Fibroblast of lung (primary cell): Measurements from ENCODE around the gene DNHD1. TPM values are rescaled to one million over a fixed set of nuclear protein-coding genes. Genes with fewer than 3 reads are reported as not detected.

Experiments
- DNase-seq, 2 donors: peaks; one replicate each; pipeline versions ENCODE4 v3.0.0 to v3.0.0-alpha.2; 2010; ENCODE audit warnings: low read depth in 2 of 2
- H2AFZ ChIP-seq: 2 replicates; pipeline ENCODE4 v1.5.1; 2012; ENCODE audit warnings: low read length, control low read depth, inconsistent platforms
- H3K27ac ChIP-seq: 2 replicates; pipeline ENCODE4 v1.5.1; 2011; ENCODE audit warnings: low read length, control low read depth; ENCODE audit not compliant: insufficient read depth
- H3K27me3 ChIP-seq: 2 replicates; pipeline ENCODE4 v1.5.1; 2011; ENCODE audit warnings: mild to moderate bottlenecking, low read length; ENCODE audit not compliant: control insufficient read depth, insufficient read depth
- H3K36me3 ChIP-seq: 2 replicates; pipeline ENCODE4 v1.5.1; 2011; ENCODE audit warnings: low read length; ENCODE audit not compliant: control insufficient read depth, insufficient read depth
- H3K4me1 ChIP-seq: 2 replicates; pipeline ENCODE4 v1.5.1; 2011; ENCODE audit warnings: low read length; ENCODE audit not compliant: control insufficient read depth, insufficient read depth; ENCODE audit errors: extremely low read depth
- H3K4me2 ChIP-seq: 2 replicates; pipeline ENCODE4 v1.5.1; 2011; ENCODE audit warnings: low read length, control low read depth; ENCODE audit not compliant: insufficient read depth; ENCODE audit errors: extremely low read depth
- H3K4me3 ChIP-seq, 4 experiments: fragments of 200-600 bp in 1 of 4; sonication (generic) in 1 of 4; replicated peaks in 1 of 4; 2 replicates each; pipeline ENCODE4 v1.5.1; 2011 to 2016; ENCODE audit warnings: low read length in 4 of 4, low read depth in 3 of 4, mild to moderate bottlenecking in 3 of 4, control low read depth in 2 of 4, inconsistent platforms in 1 of 4, mixed read lengths in 1 of 4; ENCODE audit not compliant: insufficient read depth in 1 of 4; ENCODE audit errors: control extremely low read depth in 1 of 4
- H3K79me2 ChIP-seq: 2 replicates; pipeline ENCODE4 v1.5.1; 2012; ENCODE audit warnings: mild to moderate bottlenecking, low read length, inconsistent platforms; ENCODE audit not compliant: control insufficient read depth, insufficient read depth
- H3K9ac ChIP-seq: 2 replicates; pipeline ENCODE4 v1.5.1; 2011; ENCODE audit warnings: mild to moderate bottlenecking, low read length, control low read depth; ENCODE audit not compliant: insufficient read depth
- H3K9me3 ChIP-seq: 2 replicates; pipeline ENCODE4 v1.5.1; 2012; ENCODE audit warnings: low read depth, low read length; ENCODE audit not compliant: control insufficient read depth, insufficient read depth
- H4K20me1 ChIP-seq: 2 replicates; pipeline ENCODE4 v1.5.1; 2011; ENCODE audit warnings: low read length; ENCODE audit not compliant: control insufficient read depth, insufficient read depth; ENCODE audit errors: extremely low read depth
- CTCF ChIP-seq, 2 donors: IDR thresholded peaks in 1 of 2; conservative IDR thresholded peaks in 1 of 2; 1 replicate in 1 of 2; 2 replicates in 1 of 2; pipeline ENCODE4 v1.5.1; 2011 to 2012; ENCODE audit warnings: low read length in 2 of 2, control low read depth in 1 of 2, inconsistent platforms in 1 of 2, low read depth in 1 of 2, mild to moderate bottlenecking in 1 of 2
- EZH2 ChIP-seq: IDR thresholded peaks from 2 replicates; pipeline ENCODE4 v1.5.1; 2012; ENCODE audit warnings: low read length, control low read depth, mild to moderate bottlenecking; ENCODE audit errors: missing control alignments
- polyA plus RNA-seq, 2 donors: library from polyadenylated mRNA; depleted of rRNA in 1 of 2; stranded (reverse) in 1 of 2; unstranded in 1 of 2; fragments of >200 nt; gene quantifications; 2 replicates each; pipeline ENCODE4 v1.2.1, GENCODE V29; 2011 to 2012; ENCODE audit warnings: missing spikeins in 1 of 2
- total RNA-seq: library from RNA; depleted of rRNA; stranded (reverse); fragments of >200 nt; gene quantifications from 2 replicates; pipeline ENCODE4 v1.2.1, GENCODE V29; 2014

DNHD1 gene
- total and polyA plus RNA-seq, 2 donors (not counting 1 experiment from before 2014, with no cell fraction given), result 2.2 to 14.7 TPM

DNA sequence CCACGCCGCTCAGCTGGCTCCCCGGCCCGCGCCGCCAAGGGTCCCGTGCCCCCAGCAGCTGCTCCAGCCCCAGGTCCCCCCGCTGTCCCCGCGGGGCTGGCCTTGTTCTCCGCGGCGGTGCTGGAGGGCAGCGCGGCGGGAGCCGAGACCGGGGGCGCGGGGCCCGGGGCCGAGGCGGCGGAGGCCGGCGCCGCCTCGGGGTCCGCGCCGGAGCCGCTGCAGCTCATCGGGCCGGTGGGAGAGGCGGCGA, 114.8 kb downstream of the DNHD1 start:
- no peak for DNase-seq
- no peaks in the 10 kb centered on the region for H3K9me3 ChIP-seq
- no peaks in the 10 kb centered on the region for H3K27me3 ChIP-seq
- peak overlapping the region; percentile 79 for H3K9ac ChIP-seq
- H3K79me2 ChIP-seq, result peaks cover 44% of the 10 kb centered on the region
- H2AFZ ChIP-seq, result no peak overlapping the region
- H3K4me3 ChIP-seq, result peak overlapping the region; percentile 30 to 83 (median 72)
- H3K36me3 ChIP-seq, result peaks cover 37% of the 10 kb centered on the region
- H4K20me1 ChIP-seq, result no peaks in the 10 kb centered on the region
- H3K4me1 ChIP-seq, result peaks cover 22% of the 10 kb centered on the region
- TF ChIP-seq CTCF (conservative IDR thresholded peaks at IDR 0.05 in 1 of 2, IDR thresholded peaks at IDR 0.05 in 1 of 2; ENCODE audit: low read depth in 1 of 2, low read length in 2 of 2) (no peak), EZH2 (no peak)
- H3K27ac ChIP-seq, result peak overlapping the region; percentile 82
- H3K4me2 ChIP-seq, result peak overlapping the region; percentile 76

DNA sequence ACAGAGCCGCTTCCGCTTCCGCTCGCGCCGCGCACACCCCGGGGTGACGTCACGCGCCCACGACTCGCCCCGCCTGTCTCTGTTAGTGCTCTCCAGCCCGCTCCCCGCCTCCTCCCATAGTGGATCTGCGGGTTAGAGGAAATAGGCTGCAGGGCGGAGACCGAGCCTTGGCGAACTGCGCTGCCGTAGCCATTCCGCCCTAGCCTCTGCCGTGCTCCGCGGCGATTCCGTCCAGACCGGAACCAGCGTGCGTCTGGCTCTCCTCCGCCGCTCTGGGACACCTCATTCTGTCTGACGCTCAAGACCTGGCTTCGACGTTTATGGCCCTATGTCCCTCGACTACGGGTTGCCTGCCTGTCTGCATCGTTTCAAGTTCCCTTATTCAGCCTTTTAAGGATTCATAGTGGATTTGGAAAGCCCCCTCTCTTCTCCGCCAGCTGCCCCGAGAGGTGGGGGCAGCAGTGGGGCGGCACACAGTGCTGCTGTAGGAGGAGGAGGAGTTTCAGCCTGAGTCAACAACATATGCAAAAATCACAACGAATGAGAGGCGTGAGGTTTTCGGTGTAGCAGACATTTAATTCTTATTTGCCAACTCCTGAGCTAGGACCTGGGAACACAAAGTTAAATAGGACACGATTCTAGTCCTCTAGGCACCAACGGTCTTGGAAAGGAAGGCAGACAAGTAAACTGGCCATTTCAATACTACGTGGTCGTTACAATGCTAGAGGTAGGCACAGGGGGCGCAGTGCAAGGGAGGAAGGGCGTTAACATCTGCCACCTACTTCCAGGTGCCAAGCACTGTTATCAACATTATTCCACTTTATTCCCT, 115.3 kb downstream of the DNHD1 start, which contains the start of gene TAF10:
Gene TAF10 (minus strand): TSS at position 4 of the 829 bp plus-strand sequence. CDS start 27 bp downstream, outside the sequence.
- Histone ChIP-seq H3K9ac (peak within 1 kb of the TSS; percentile 79), H3K4me1 (peaks cover 22% of the 10 kb centered on the region), H2AFZ (peak within 1 kb of the TSS; percentile 51), H3K27me3 (no peaks in the 10 kb centered on the region), H3K4me3 (peak within 1 kb of the TSS; percentile 49 to 83 (median 72)), H3K79me2 (peaks cover 47% of the 10 kb centered on the region), H3K9me3 (no peaks in the 10 kb centered on the region), H4K20me1 (no peaks in the 10 kb centered on the region), H3K36me3 (peaks cover 37% of the 10 kb centered on the region), H3K27ac (peak within 1 kb of the TSS; percentile 93), H3K4me2 (peak within 1 kb of the TSS; percentile 97)
- peak; percentile 95 to 96 for DNase-seq
- TF ChIP-seq CTCF (conservative IDR thresholded peaks at IDR 0.05 in 1 of 2, IDR thresholded peaks at IDR 0.05 in 1 of 2; ENCODE audit: low read depth in 1 of 2, low read length in 2 of 2) (peak; percentile 31 to 49), EZH2 (no peak)

GRCh38 chr11:6613496-6613895, 116.4 kb downstream of the DNHD1 start:
- Histone ChIP-seq H3K79me2 (peaks cover 38% of the 10 kb centered on the region), H3K27me3 (no peaks in the 10 kb centered on the region), H3K4me3 (no peak overlapping the region), H3K27ac (no peak overlapping the region), H3K4me1 (peaks cover 16% of the 10 kb centered on the region), H3K9me3 (no peaks in the 10 kb centered on the region), H3K9ac (no peak overlapping the region), H3K36me3 (peaks cover 29% of the 10 kb centered on the region), H3K4me2 (no peak overlapping the region), H4K20me1 (no peaks in the 10 kb centered on the region), H2AFZ (no peak overlapping the region)
- no peak for DNase-seq
- TF ChIP-seq EZH2 (no peak), CTCF (conservative IDR thresholded peaks at IDR 0.05 in 1 of 2, IDR thresholded peaks at IDR 0.05 in 1 of 2; ENCODE audit: low read depth in 1 of 2, low read length in 2 of 2) (no peak)
